ENCODE measurements around the gene PDE11A.

The PDE11A gene

GRCh38 chr2:177602611-177603164 lies 469.9 kb downstream of the PDE11A start:
- no peak overlapping the region for H3K4me3 ChIP-seq (ENCODE audit: low read depth, low read length)
- DNase-seq (ENCODE audit: low read depth), result no peak

GRCh38 chr2:177600917-177601316 lies 471.7 kb downstream of the PDE11A start:
- no peak for TF ChIP-seq CTCF (conservative IDR thresholded peaks at IDR 0.05; ENCODE audit: low read depth, low read length)
- DNase-seq (ENCODE audit: low read depth), result no peak
- no peak overlapping the region for H3K4me3 ChIP-seq (ENCODE audit: low read depth, low read length)

More at GRCh38 chr2:177602611-177603164, 469.9 kb downstream of the PDE11A start:
- TF ChIP-seq CTCF (conservative IDR thresholded peaks at IDR 0.05; ENCODE audit: low read depth, low read length), result no peak

DNA sequence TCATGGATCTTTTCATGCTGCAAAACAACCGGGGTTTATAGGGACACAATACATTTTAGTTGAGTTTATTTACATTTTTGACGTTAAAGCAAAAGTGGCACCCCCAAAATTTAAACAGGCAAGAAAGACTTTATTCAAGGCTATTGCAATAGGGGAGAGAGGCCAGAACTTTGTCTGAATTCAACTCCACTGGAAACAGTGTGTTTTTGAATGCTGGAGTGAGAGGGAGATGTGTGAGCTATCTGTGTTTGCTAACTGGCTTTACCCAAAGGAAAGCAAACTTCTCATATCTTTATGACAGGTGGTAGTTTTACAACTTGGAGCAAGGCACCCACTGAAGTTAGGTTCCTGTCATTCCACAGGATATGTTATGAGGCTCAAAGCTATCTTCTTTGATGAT lies 472.6 kb downstream of the PDE11A start:
- no peak for TF ChIP-seq CTCF (conservative IDR thresholded peaks at IDR 0.05; ENCODE audit: low read depth, low read length)
- no peak for DNase-seq (ENCODE audit: low read depth)
- H3K4me3 ChIP-seq (ENCODE audit: low read depth, low read length), result no peak overlapping the region

DNA sequence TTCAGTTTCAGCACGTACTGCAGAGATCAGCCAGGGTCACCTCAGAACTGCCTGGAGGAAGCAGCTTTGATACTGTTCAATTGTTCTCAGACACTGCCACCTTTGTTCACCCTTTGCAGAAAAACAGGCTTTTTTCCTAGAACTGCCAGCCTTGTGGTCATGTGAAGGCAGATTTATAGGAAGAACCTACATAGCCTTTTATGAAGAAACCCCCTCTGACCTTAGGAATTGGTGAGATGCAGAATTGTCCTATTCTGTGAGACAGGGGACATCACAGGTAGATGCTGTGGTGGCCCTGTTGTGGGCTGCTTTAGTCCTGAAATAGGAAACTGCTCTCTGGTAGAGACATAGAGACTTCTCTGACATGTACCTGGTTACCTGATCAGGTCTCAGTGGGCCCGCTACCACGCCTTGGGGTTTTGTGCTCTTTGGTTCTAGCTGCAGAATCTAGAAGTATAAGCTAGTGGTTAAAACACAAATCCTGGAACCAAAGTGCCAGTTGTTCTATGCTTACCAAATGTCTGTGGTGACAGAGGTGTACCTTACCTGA lies 473.4 kb downstream of the PDE11A start:
- TF ChIP-seq CTCF (conservative IDR thresholded peaks at IDR 0.05; ENCODE audit: low read depth, low read length), result no peak
- no peak overlapping the region for H3K4me3 ChIP-seq (ENCODE audit: low read depth, low read length)

DNA sequence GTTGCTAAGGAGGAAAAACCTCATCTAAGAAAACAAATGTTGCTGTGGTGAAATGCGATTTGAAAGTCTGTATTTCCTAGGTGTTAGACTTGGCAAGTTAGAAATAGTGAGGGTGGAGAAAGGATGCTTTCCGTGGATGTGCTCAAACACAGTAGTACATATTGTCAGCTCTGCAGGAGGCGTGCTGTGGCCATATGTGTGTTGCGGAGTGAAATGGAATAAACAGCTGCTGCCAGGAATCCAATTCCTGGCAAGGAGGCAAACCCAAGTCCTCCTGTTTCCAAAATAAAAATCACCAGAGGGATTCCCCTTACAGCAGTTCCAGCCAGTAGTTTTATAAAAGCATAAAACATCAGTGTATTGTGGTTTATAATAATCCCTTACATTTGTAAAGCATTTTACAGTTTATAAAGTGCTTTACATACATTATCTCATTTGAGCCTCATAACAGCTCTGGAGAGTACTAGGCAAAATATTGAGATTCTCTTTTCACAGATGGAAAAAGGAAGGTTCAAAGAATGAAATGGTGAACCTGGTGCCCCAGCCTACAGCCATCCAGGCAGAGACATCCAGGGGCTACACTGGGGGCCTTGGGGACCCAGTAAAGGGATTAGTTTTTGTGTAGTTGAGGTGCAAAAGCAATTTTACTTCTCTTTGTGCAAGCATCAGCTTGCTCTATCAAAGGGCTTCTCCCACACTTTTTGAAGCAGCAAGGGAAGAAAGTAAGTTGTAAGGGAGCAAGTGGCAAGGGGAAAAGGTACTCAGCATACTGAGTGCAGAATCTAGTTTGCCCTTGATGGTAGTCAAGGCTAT lies 474.0 kb downstream of the PDE11A start:
- no peak for TF ChIP-seq CTCF (conservative IDR thresholded peaks at IDR 0.05; ENCODE audit: low read depth, low read length)
- peak; percentile 74 for DNase-seq (ENCODE audit: low read depth)
- H3K4me3 ChIP-seq (ENCODE audit: low read depth, low read length), result no peak overlapping the region

More for the DNA sequence above, 473.4 kb downstream of the PDE11A start:
- DNase-seq (ENCODE audit: low read depth), result no peak

DNA sequence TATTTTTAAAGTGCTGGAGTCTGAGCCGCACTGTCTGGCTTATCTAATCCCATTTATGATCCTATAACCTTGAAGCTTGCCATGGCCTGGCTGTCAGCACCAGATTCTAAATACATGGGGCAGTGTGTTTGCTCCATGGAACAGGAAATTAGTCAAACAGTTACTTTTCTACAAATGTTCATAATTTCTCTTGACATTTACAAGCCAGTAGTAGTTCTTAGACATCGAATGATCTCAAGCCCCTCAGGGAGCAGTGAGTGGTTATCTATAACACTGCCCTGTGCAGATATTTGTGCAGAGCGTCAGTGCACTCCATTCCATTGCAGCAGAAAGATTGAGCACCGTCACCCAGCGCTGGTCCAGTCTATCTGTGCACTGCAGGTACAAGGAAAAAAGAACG lies 474.8 kb downstream of the PDE11A start:
- no peak for TF ChIP-seq CTCF (conservative IDR thresholded peaks at IDR 0.05; ENCODE audit: low read depth, low read length)
- no peak for DNase-seq (ENCODE audit: low read depth)
- H3K4me3 ChIP-seq (ENCODE audit: low read depth, low read length), result no peak overlapping the region

Data from choroid plexus epithelial cell (primary cell).